ENCODE results near the gene ULK4. TPM values are rescaled to one million over a fixed set of nuclear protein-coding genes. Genes with fewer than 3 reads are reported as not detected.

The ULK4 gene
- total and polyA plus RNA-seq, 9 of the 15 experiments (the other 6 are each of a cell fraction or from before 2014, with no cell fraction given), result 3.0 to 5.9 (median 3.5) TPM

- WGBS (ENCODE audit: insufficient coverage, low coverage, missing lambda C conversion rate), result 46% methylated on average over 4 of the region's 4 CpGs
Measured at GRCh38 chr3:42009456-42009855, 47.6 kb upstream of the ULK4 start.

More at GRCh38 chr3:42009456-42009855, 47.6 kb upstream of the ULK4 start:
- Histone ChIP-seq H3K4me2 (ENCODE audit: insufficient read depth, low read length) (no peak overlapping the region), H3K4me3 (no peak overlapping the region), H4K20me1 (replicated peaks; ENCODE audit: control insufficient read depth, insufficient read depth, low read length) (no peaks in the 10 kb centered on the region), H3K27me3 (ENCODE audit: control insufficient read depth in 2 of 2, insufficient read depth in 2 of 2, low read length in 2 of 2) (no peaks in the 10 kb centered on the region; a peak in 2 of 5 replicates), H2AFZ (ENCODE audit: low read depth, low read length) (no peak overlapping the region), H3K27ac (ENCODE audit: extremely low read depth, low read depth, low read length) (no peak overlapping the region), H3K36me3 (ENCODE audit: control insufficient read depth, insufficient read depth, low read length) (no peaks in the 10 kb centered on the region), H3K4me1 (replicated peaks in 1 of 2; ENCODE audit: control insufficient read depth in 2 of 2, insufficient read depth in 2 of 2, low read length in 2 of 2) (peaks cover 9 to 18% of the 10 kb centered on the region in 2 experiments), H3K9me1 (ENCODE audit: control insufficient read depth, insufficient read depth, low read length) (no peaks in the 10 kb centered on the region), H3K79me2 (ENCODE audit: control insufficient read depth, insufficient read depth, low read length) (peaks cover 9% of the 10 kb centered on the region), H3K9me3 (replicated peaks; ENCODE audit: control insufficient read depth, insufficient read depth, low read depth, low read length) (no peaks in the 10 kb centered on the region), H3K9ac (ENCODE audit: insufficient read depth in 1 of 2, low read depth in 2 of 2, low read length in 2 of 2) (no peak overlapping the region)
- TF ChIP-seq ZNF507 (tag; conservative IDR thresholded peaks at IDR 0.05) (no peak), KDM2B (CRISPR knock-in tag; IDR thresholded peaks at IDR 0.05) (no peak), NCOA4 (IDR thresholded peaks at IDR 0.05; ENCODE audit: partially characterized antibody) (no peak), TAF15 (IDR thresholded peaks at IDR 0.05; ENCODE audit: low read depth, low read length) (no peak), CTCF (IDR thresholded peaks at IDR 0.05 in 2 of 3, conservative IDR thresholded peaks at IDR 0.05 in 1 of 3; ENCODE audit: insufficient read depth in 2 of 3, low read depth in 1 of 3, low read length in 3 of 3) (no peak), ZC3H8 (IDR thresholded peaks at IDR 0.05) (no peak), SREBF2 (CRISPR knock-in tag; IDR thresholded peaks at IDR 0.05) (no peak), RAD21 (CRISPR knock-in tag; conservative IDR thresholded peaks at IDR 0.05 in 1 of 2, IDR thresholded peaks at IDR 0.05 in 1 of 2) (no peak), ZNF76 (CRISPR knock-in tag; IDR thresholded peaks at IDR 0.05; ENCODE audit: borderline replicate concordance) (no peak), TCF15 (CRISPR knock-in tag; IDR thresholded peaks at IDR 0.05) (no peak), MYNN (IDR thresholded peaks at IDR 0.05) (no peak), MYNN (CRISPR knock-in tag; IDR thresholded peaks at IDR 0.05) (no peak), ZEB2 (IDR thresholded peaks at IDR 0.05) (no peak), GTF2F1 (IDR thresholded peaks at IDR 0.05; ENCODE audit: low read depth, low read length) (no peak), ZNF696 (CRISPR knock-in tag; conservative IDR thresholded peaks at IDR 0.05) (no peak), HDAC6 (IDR thresholded peaks at IDR 0.05; ENCODE audit: low read depth, low read length) (no peak), HDAC3 (IDR thresholded peaks at IDR 0.05; ENCODE audit: borderline replicate concordance, partially characterized antibody) (no peak), ZNF668 (CRISPR knock-in tag; IDR thresholded peaks at IDR 0.05) (no peak)
- CTCF ChIA-PET (ENCODE audit: low intra/inter-chr PET ratio), result no interaction called here
- BruUV-seq (replicated peaks), result no TSS peak
- ATAC-seq (no peak), FAIRE-seq (no peak), DNase-seq (ENCODE audit: extremely low read depth in 1 of 4, low spot score in 3 of 4) (no peak)
- in situ Hi-C loops (cut with MboI) (no loop called here), intact Hi-C loops (cut with micrococcal nuclease) (no loop called here)
- POLR2A ChIA-PET, result interaction anchor here (0.5 to 2.0 kb wide), 5 partner anchors 10 to 1293 kb away, joined by 3 to 9 read pairs (median 5); no protein-coding TSS in a partner anchor

All from K562 (cell line).